PC-9 (cell line): ENCODE measurements around the gene LARGE1. TPM values are rescaled to one million over a fixed set of nuclear protein-coding genes. Genes with fewer than 3 reads are reported as not detected.

Experiments
- BruUV-seq: library from RNA; stranded (reverse); fragments of 400-500 nt; replicated peaks from 2 replicates; lab custom pipeline; 2021; lab: Mats Ljungman, UMichigan
- CTCF ChIA-PET: fragments of 300-600 bp; sonication (Branson Sonifier 250); formaldehyde crosslinking; loops from one replicate; lab custom pipeline; 2022; ENCODE audit warnings: antibody characterized with exemption; lab: Charles Lee
- POLR2A ChIA-PET: fragments of 300-600 bp; sonication (Branson Sonifier 250); formaldehyde crosslinking; loops from one replicate; lab custom pipeline; 2022; ENCODE audit warnings: antibody characterized with exemption; ENCODE audit not compliant: unreplicated experiment; lab: Charles Lee
- DNase-seq, 2 experiments: peaks; one replicate each; pipeline versions ENCODE4 v3.0.0 to v3.0.0-alpha.2; 2015 to 2022; ENCODE audit warnings: mixed read lengths in 1 of 2
- H2AFZ ChIP-seq: fragments of 200-600 bp; sonication (generic); 2 replicates; pipeline ENCODE4 v1.8.1; 2017; ENCODE audit warnings: antibody characterized with exemption
- H3F3A ChIP-seq: fragments of 200-600 bp; sonication (generic); 2 replicates; pipeline ENCODE4 v1.8.1; 2017; ENCODE audit warnings: antibody characterized with exemption, mild to moderate bottlenecking, low read depth; ENCODE audit not compliant: insufficient read depth
- H3K27ac ChIP-seq: fragments of 200-600 bp; sonication (generic); 2 replicates; pipeline ENCODE4 v1.6.1; 2016; ENCODE audit warnings: mixed run types
- H3K27me3 ChIP-seq: fragments of 200-600 bp; sonication (generic); 2 replicates; pipeline ENCODE4 v1.6.1; 2016; ENCODE audit warnings: low read depth, mixed run types; ENCODE audit not compliant: insufficient read depth
- H3K36me3 ChIP-seq: fragments of 200-600 bp; sonication (generic); 2 replicates; pipeline ENCODE4 v1.6.1; 2016; ENCODE audit warnings: low read depth, mixed run types
- H3K4me1 ChIP-seq: fragments of 200-600 bp; sonication (generic); replicated peaks from 2 replicates; pipeline ENCODE4 v1.6.1; 2016; ENCODE audit warnings: mixed run types; ENCODE audit not compliant: insufficient read depth
- H3K4me2 ChIP-seq: fragments of 200-600 bp; sonication (generic); 2 replicates; pipeline ENCODE4 v1.6.1; 2017; ENCODE audit warnings: mixed run types
- H3K4me3 ChIP-seq: fragments of 200-600 bp; sonication (generic); 2 replicates; pipeline ENCODE4 v1.6.1; 2016; ENCODE audit warnings: mixed run types
- H3K79me2 ChIP-seq: fragments of 200-600 bp; sonication (generic); 2 replicates; pipeline ENCODE4 v1.6.1; 2017; ENCODE audit warnings: low read depth, mixed run types
- H3K9me2 ChIP-seq: fragments of 200-600 bp; sonication (generic); 2 replicates; pipeline ENCODE4 v1.8.1; 2017; ENCODE audit warnings: mild to moderate bottlenecking; ENCODE audit not compliant: insufficient read depth
- H3K9me3 ChIP-seq: fragments of 200-600 bp; sonication (generic); 2 replicates; pipeline ENCODE4 v1.8.1; 2016; ENCODE audit warnings: low read depth; ENCODE audit not compliant: insufficient read depth
- H4K20me1 ChIP-seq: fragments of 200-600 bp; sonication (generic); 2 replicates; pipeline ENCODE4 v1.8.1; 2017; ENCODE audit not compliant: insufficient read depth
- EZH2 ChIP-seq: fragments of 200-600 bp; sonication (generic); IDR thresholded peaks from 2 replicates; pipeline ENCODE4 v1.8.0; 2017; ENCODE audit warnings: antibody characterized with exemption, low read depth
- intact Hi-C: fragments of 100-400 bp; cut with micrococcal nuclease; formaldehyde crosslinking; loops from one replicate; pipeline ENCODE4 v1.10.0; 2022; ENCODE audit not compliant: unreplicated experiment
- total RNA-seq: library from RNA; stranded (reverse); gene quantifications from 2 replicates; pipeline ENCODE4 v1.2.3, GENCODE V29; 2021
- TF ChIP-seq, protein P1 (sequence below): fragments of 200-600 bp; sonication (generic); conservative IDR thresholded peaks from 2 replicates; pipeline ENCODE4 v1.6.1; 2017; ENCODE audit warnings: mixed run types, antibody characterized with exemption, mild to moderate bottlenecking, moderate library complexity

The LARGE1 gene
- total RNA-seq, 1 experiment from 2014 or later, result 12.5 TPM

DNA sequence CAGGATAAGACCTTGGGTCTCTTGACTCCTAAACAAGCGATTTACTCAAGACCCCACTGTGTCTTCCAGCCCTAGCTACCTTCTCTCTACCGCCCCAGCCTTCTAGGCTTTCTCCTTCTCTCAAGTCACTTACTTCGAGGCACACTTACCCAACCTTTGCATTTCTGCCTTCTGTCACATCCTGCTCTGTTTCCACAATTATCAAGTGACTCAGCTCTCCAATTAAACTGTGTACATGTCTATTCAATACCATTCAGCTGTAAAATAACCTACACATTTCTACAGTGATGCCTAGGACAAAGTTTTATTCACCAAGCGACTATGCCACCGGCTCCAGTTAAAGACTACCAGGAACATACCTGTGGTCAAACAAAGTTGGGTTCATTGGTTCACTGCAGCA, 69.0 kb downstream of the LARGE1 start:
- BruUV-seq, result no TSS peak
- H2AFZ ChIP-seq, result 0 out of 2 replicates have a peak overlapping the region, but pooled peaks have one; percentile 5

DNA sequence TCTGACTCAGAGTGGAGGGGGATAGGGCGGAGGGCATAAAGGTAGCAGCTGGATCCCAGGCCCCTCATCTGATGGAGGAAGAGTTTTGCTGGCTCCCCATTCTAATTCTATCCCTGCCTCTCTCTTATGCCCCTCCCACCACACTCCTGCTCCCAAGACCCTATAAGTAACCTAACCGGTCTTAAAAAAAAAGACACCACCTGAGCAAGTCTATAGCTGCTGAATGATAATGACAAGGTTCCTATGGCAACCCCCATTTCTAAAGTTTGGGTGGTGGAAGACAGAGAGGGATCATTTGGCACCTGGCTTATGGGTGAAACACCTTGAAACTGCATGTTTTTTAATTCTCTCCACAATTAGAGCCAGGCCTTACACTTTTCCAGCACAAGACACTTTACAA, 69.6 kb downstream of the LARGE1 start:
- Histone ChIP-seq H3K4me2 (peak overlapping the region; percentile 35), H3K36me3 (no peaks in the 10 kb centered on the region), H2AFZ (no peak overlapping the region), H3K4me3 (no peak overlapping the region), H3K79me2 (no peaks in the 10 kb centered on the region), H3K9me3 (no peaks in the 10 kb centered on the region; the same call in 1 of the 2 replicates), H4K20me1 (no peaks in the 10 kb centered on the region), H3F3A (peaks cover 19% of the 10 kb centered on the region), H3K27ac (peak overlapping the region; percentile 77), H3K27me3 (no peaks in the 10 kb centered on the region), H3K9me2 (no peaks in the 10 kb centered on the region), H3K4me1 (peaks cover 32% of the 10 kb centered on the region)
- CTCF ChIA-PET, result no interaction called here
- DNase-seq, result no peak
- BruUV-seq, result no TSS peak
- intact Hi-C loops, result loop anchor here (5.0 kb wide), 1 partner anchor 72 kb away; the partner anchor contains the start of gene LARGE1
- TF ChIP-seq, protein P1, sequence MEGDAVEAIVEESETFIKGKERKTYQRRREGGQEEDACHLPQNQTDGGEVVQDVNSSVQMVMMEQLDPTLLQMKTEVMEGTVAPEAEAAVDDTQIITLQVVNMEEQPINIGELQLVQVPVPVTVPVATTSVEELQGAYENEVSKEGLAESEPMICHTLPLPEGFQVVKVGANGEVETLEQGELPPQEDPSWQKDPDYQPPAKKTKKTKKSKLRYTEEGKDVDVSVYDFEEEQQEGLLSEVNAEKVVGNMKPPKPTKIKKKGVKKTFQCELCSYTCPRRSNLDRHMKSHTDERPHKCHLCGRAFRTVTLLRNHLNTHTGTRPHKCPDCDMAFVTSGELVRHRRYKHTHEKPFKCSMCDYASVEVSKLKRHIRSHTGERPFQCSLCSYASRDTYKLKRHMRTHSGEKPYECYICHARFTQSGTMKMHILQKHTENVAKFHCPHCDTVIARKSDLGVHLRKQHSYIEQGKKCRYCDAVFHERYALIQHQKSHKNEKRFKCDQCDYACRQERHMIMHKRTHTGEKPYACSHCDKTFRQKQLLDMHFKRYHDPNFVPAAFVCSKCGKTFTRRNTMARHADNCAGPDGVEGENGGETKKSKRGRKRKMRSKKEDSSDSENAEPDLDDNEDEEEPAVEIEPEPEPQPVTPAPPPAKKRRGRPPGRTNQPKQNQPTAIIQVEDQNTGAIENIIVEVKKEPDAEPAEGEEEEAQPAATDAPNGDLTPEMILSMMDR, result no peak
- no peak for TF ChIP-seq EZH2
- POLR2A ChIA-PET, result no interaction called here

More for the DNA sequence above, 69.0 kb downstream of the LARGE1 start:
- POLR2A ChIA-PET, result no interaction called here
- Histone ChIP-seq H3K27ac (peak overlapping the region; percentile 77), H3K9me2 (no peaks in the 10 kb centered on the region), H3K4me2 (peak overlapping the region; percentile 35), H3K4me1 (peaks cover 32% of the 10 kb centered on the region), H3K4me3 (no peak overlapping the region), H4K20me1 (no peaks in the 10 kb centered on the region), H3K36me3 (no peaks in the 10 kb centered on the region), H3K27me3 (no peaks in the 10 kb centered on the region), H3K79me2 (no peaks in the 10 kb centered on the region), H3F3A (peaks cover 19% of the 10 kb centered on the region), H3K9me3 (no peaks in the 10 kb centered on the region; the same call in 1 of the 2 replicates)
- peak in 1 of 2 experiments; percentile 79 for DNase-seq
- CTCF ChIA-PET, result no interaction called here
- TF ChIP-seq, protein P1, result no peak
- no peak for TF ChIP-seq EZH2
- intact Hi-C loops, result loop anchor here (5.0 kb wide), 1 partner anchor 71 kb away; the partner anchor contains the start of gene LARGE1

DNA sequence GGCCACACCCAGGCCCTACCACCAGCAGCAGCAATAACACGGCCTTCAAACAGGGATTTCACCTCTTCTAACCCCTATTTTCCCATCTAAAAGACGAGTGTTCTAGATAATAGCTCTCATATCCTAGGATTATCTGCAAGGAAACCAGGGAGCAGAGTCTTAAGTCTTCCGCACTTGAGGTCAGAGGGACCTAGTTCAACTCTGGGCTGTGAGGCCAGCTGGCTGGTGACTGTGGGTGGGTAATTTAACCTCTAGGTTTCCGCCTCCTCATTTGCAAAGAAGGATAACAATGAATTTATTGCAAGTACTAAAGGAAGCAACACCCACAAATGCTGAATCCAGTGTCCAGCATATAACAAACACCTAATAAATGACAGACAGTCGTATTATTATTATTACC, 70.1 kb downstream of the LARGE1 start:
- H3K36me3 ChIP-seq, result no peaks in the 10 kb centered on the region
- 0 out of 2 replicates have a peak overlapping the region, but pooled peaks have one; percentile 77 for H3K27ac ChIP-seq
- no peaks in the 10 kb centered on the region for H3K79me2 ChIP-seq
- H3K4me1 ChIP-seq, result peaks cover 32% of the 10 kb centered on the region
- H3K9me2 ChIP-seq, result no peaks in the 10 kb centered on the region
- H3F3A ChIP-seq, result peaks cover 19% of the 10 kb centered on the region
- CTCF ChIA-PET, result no interaction called here
- no peaks in the 10 kb centered on the region for H3K27me3 ChIP-seq
- no peak for TF ChIP-seq EZH2
- TF ChIP-seq, protein P1, result no peak
- H3K4me3 ChIP-seq, result no peak overlapping the region
- H2AFZ ChIP-seq, result no peak overlapping the region
- no peak overlapping the region; the same call in 1 of the 2 replicates for H3K4me2 ChIP-seq
- H3K9me3 ChIP-seq, result no peaks in the 10 kb centered on the region; the same call in 1 of the 2 replicates
- H4K20me1 ChIP-seq, result no peaks in the 10 kb centered on the region
- POLR2A ChIA-PET, result no interaction called here
- intact Hi-C loops, result loop anchor here (5.0 kb wide), 1 partner anchor 72 kb away; the partner anchor contains the start of gene LARGE1
- no peak for DNase-seq
- BruUV-seq, result no TSS peak
